ENCODE measurements around the gene CD244.

CD244 gene

GRCh38 chr1:160780398-160780755, 82.3 kb downstream of the CD244 start:
- no peak for DNase-seq (ENCODE audit: low read depth)
